Esophagus squamous epithelium (tissue), 5 donors: Measurements from ENCODE around the gene MAP3K19. TPM values are rescaled to one million over a fixed set of nuclear protein-coding genes. Genes with fewer than 3 reads are reported as not detected.

Experiments used
- DNase-seq: peaks from one replicate; lab custom pipeline; 2025; lab: John Stamatoyannopoulos, UW
- H3K27ac ChIP-seq, 4 donors: fragments of 200-600 bp; sonication (generic); one replicate each; pipeline ENCODE4 v1.5.1; 2016 to 2019; ENCODE audit warnings: mild to moderate bottlenecking in 1 of 4
- H3K27me3 ChIP-seq, 4 donors: fragments of 200-600 bp; sonication (generic); 1 replicate in 3 of 4; 2 replicates in 1 of 4; pipeline versions ENCODE4 v1.5.1 to v1.6.0; 2017 to 2021; ENCODE audit warnings: antibody characterized with exemption in 1 of 4
- H3K36me3 ChIP-seq, 3 donors: fragments of 200-600 bp; sonication (generic); one replicate each; pipeline ENCODE4 v1.5.1; 2016 to 2019
- H3K4me1 ChIP-seq, 3 donors: fragments of 200-600 bp; sonication (generic); one replicate each; pipeline ENCODE4 v1.5.1; 2017 to 2019
- H3K4me3 ChIP-seq, 4 donors: fragments of 200-600 bp; sonication (generic); 1 replicate in 3 of 4; 2 replicates in 1 of 4; pipeline ENCODE4 v1.5.1; 2016 to 2019; ENCODE audit warnings: mild to moderate bottlenecking in 2 of 4, moderate library complexity in 1 of 4
- H3K9me3 ChIP-seq, 3 donors: fragments of 200-600 bp; sonication (generic); one replicate each; pipeline ENCODE4 v1.5.1; 2016 to 2019
- CTCF ChIP-seq, 6 experiments: fragments of 450-650 bp in 4 of 6; fragments of 200-600 bp in 2 of 6; sonication (generic) in 2 of 6; IDR thresholded peaks; one replicate each; pipeline ENCODE4 v1.5.1; 2016 to 2019; ENCODE audit warnings: antibody characterized with exemption in 6 of 6, mild to moderate bottlenecking in 4 of 6, moderate library complexity in 4 of 6
- POLR2A ChIP-seq, 4 donors: fragments of 450-650 bp; IDR thresholded peaks; one replicate each; pipeline ENCODE4 v1.6.1; 2017; ENCODE audit warnings: antibody characterized with exemption in 4 of 4, mild to moderate bottlenecking in 4 of 4, moderate library complexity in 3 of 4
- WGBS, 2 donors: methylation state at CpG; one replicate each; pipeline ENCODE4 v1.1.5; 2018; 5-methylcytosine and 5-hydroxymethylcytosine counted together
- intact Hi-C: fragments of 100-400 bp; cut with DNase I; formaldehyde crosslinking; loops from one replicate; pipeline ENCODE4 v1.15.0; 2022
- total RNA-seq, 4 donors: library from RNA; depleted of rRNA; stranded (reverse); fragments of >200 nt; gene quantifications; one replicate each; pipeline ENCODE4 v1.1.0, GENCODE V29; 2016
- donor health status: DM: yes; HTN: yes; CAD: no.

The MAP3K19 gene
- total RNA-seq, 4 donors from 2014 or later: not detected

DNA sequence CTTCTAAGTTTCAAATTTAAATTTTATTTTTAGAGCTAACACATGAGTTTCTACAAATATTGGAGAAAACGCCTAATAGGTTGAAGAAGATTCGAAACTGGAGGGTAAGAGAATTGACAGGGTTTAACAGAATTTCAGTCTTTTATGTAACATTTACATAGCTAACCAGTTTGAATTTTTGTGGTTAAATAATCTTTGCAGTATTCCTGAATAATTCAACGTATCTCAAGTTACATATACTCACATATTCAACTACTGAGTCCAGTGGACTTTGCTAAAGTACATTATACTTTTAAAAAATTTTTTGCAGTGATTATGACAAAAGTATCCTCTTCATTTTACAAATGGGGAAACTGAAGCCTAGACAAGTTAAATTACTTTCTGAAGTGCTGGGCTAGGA lies 94.6 kb downstream of the MAP3K19 start:
- DNase-seq: no peak
- Histone ChIP-seq H3K27ac (no peak overlapping the region), H3K9me3 (no peaks in the 10 kb centered on the region), H3K36me3 (peaks cover 0 to 100% (median 5%) of the 10 kb centered on the region in 3 donors), H3K4me1 (peaks cover 0 to 3% (median 0%) of the 10 kb centered on the region in 3 donors), H3K4me3 (no peak overlapping the region), H3K27me3 (no peaks in the 10 kb centered on the region)
- 91 to 92% methylated on average over 3 of the region's 3 CpGs for WGBS, 2 donors
- TF ChIP-seq POLR2A (IDR thresholded peaks at IDR 0.05): no peak
- TF ChIP-seq CTCF (IDR thresholded peaks at IDR 0.05): no peak
- intact Hi-C loops: no loop called here

- intact Hi-C loops: no loop called here
- Histone ChIP-seq H3K4me3 (no peak overlapping the region), H3K27ac (no peak overlapping the region), H3K4me1 (peaks cover 0 to 3% (median 0%) of the 10 kb centered on the region in 3 donors), H3K27me3 (no peaks in the 10 kb centered on the region), H3K36me3 (peaks cover 0 to 100% (median 5%) of the 10 kb centered on the region in 3 donors), H3K9me3 (no peaks in the 10 kb centered on the region)
- WGBS, 2 donors: 75 to 77% methylated on average over 2 of the region's 2 CpGs
- no peak for DNase-seq
- TF ChIP-seq POLR2A (IDR thresholded peaks at IDR 0.05): no peak
- TF ChIP-seq CTCF (IDR thresholded peaks at IDR 0.05): no peak
Measured at GRCh38 chr2:134950886-134951285, 96.4 kb downstream of the MAP3K19 start.

DNA sequence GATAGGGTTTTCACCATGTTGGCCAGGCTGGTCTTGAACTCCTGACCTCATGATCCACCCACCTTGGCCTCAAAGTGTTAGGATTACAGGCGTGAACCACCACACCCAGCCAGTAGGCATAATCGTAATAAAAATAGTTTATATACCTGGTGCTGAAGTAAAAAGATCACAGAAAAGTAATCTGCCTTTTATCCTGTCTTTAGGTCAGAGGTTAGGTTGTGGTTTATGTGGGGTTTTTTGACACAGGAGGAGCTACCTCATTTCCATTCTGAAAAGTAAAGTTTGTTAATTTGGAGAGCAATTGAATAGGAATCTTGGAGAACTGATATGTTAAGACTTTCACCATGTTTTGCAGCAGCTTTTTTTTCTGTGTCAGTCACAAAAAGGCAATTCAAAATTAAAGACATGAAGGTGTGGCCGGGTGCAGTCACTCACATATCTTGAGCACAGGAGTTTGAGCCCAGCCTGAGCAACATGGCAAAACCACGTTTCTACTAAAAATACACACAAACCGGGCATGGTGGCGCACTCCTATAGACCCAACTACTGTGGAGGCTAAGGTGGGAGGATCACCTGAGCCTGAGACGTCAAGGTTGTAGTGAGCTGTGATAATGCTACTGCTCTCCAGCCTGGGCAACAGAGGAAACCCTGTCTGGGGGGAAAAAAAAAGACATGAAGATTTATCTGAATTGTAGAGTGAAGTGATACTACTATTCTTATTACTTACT lies 97.1 kb downstream of the MAP3K19 start:
- Histone ChIP-seq H3K4me3 (no peak overlapping the region), H3K36me3 (peaks cover 0 to 97% (median 5%) of the 10 kb centered on the region in 3 donors), H3K27ac (no peak overlapping the region), H3K9me3 (no peaks in the 10 kb centered on the region), H3K4me1 (peaks cover 0 to 3% (median 0%) of the 10 kb centered on the region in 3 donors), H3K27me3 (no peaks in the 10 kb centered on the region)
- DNase-seq: no peak
- TF ChIP-seq CTCF (IDR thresholded peaks at IDR 0.05) (no peak), POLR2A (IDR thresholded peaks at IDR 0.05) (no peak)
- 78 to 92% methylated on average over 7 of the region's 7 CpGs for WGBS, 2 donors
- intact Hi-C loops: no loop called here

DNA sequence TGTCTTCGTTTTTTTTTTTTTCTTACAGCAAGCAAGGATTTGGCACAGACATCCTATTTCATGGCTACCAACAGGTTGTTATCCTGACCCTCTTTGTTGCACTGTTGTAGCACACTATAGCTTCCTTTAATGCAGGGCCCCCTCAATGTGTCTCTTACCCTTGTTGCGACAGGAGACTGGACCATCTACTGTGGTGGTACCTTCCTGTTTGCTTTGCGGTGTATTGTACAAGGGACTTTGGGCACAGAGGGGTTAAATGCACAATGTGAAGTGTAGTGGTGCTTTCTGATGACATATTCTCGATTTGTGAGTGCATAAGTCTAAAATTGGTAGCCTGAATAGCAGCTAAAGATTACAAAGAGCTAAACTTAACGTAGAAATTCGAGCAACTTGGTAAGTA lies 101.2 kb downstream of the MAP3K19 start:
- H3K36me3 ChIP-seq: peaks cover 0 to 93% (median 5%) of the 10 kb centered on the region in 3 donors
- no peaks in the 10 kb centered on the region for H3K27me3 ChIP-seq
- H3K9me3 ChIP-seq: no peaks in the 10 kb centered on the region
- intact Hi-C loops: no loop called here
- DNase-seq: no peak
- no peak overlapping the region for H3K4me3 ChIP-seq
- H3K27ac ChIP-seq: no peak overlapping the region
- peaks cover 0 to 3% (median 0%) of the 10 kb centered on the region in 3 donors for H3K4me1 ChIP-seq
- WGBS, 2 donors: 83 to 89% methylated on average over 5 to 6 of the region's 6 CpGs
- TF ChIP-seq CTCF (IDR thresholded peaks at IDR 0.05) (no peak), POLR2A (IDR thresholded peaks at IDR 0.05) (no peak)

DNA sequence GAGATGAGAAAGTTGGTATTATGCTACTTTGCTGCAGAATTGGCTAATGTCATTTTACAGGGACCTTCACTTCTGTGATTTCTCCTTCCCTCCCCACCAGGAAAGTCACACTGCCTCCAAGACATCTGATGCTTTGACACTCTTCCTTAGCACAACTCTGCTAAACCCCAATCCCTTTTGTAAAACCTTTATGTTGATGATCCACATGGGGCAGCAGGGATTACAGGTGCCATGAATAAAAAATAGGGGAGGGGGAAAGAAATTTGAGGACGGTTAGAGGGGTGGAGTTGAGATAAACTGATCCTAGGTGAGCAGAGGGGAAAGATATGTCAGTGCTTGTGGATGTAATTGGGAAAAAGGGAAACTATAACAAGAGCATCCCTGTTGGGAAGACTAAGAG lies 102.3 kb downstream of the MAP3K19 start:
- no peaks in the 10 kb centered on the region for H3K27me3 ChIP-seq
- intact Hi-C loops: no loop called here
- 78 to 91% methylated on average over 1 of the region's 1 CpG for WGBS, 2 donors
- peaks cover 0 to 93% (median 5%) of the 10 kb centered on the region in 3 donors for H3K36me3 ChIP-seq
- no peak overlapping the region for H3K27ac ChIP-seq
- no peak overlapping the region for H3K4me3 ChIP-seq
- no peaks in the 10 kb centered on the region for H3K9me3 ChIP-seq
- DNase-seq: no peak
- peaks cover 0 to 3% (median 0%) of the 10 kb centered on the region in 3 donors for H3K4me1 ChIP-seq
- TF ChIP-seq POLR2A (IDR thresholded peaks at IDR 0.05): no peak
- TF ChIP-seq CTCF (IDR thresholded peaks at IDR 0.05): no peak
